ENCODE measurements around the gene AFF1. TPM values are rescaled to one million over a fixed set of nuclear protein-coding genes. Genes with fewer than 3 reads are reported as not detected.

AFF1 gene
- total RNA-seq, 1 donor from 2014 or later = 58.2 TPM

DNA sequence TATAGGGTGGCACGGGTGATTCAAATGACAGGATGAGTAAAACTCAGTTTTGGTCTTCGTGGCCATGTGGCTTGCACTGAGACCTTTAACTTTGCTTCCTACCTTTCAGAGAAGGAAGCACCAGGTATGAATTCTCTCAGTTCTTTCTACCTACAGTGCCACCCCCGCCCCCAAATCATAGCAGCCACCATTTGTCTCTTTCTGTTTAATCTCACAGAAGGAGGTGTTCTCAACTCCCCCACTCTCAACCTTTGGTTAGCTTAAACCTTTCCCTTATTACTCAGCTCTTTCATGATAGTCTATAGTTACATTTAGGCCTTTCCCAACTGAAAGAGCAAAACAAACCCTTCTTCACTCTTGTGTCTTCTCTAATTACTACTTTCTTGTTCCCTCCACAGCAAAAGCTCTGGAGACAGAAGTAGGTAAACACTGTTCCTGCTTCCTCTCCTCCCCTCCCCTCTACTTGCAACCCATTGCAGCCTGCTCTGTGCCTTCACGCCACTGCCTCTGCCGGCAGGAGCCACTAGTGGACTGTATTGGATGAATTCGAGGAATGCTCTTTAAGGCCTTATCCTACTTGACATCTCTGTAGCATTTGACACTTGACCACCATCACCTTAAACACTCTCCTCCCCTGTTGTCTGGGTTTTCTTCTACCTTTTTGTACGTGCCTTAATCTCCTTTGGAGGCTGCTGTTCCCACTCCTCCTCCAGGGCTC is 123.7 kb downstream of the AFF1 start:
- Histone ChIP-seq H3K4me2 (ENCODE audit: low read length) (no peak overlapping the region), H3K4me3 (ENCODE audit: insufficient read depth, low read depth, low read length) (no peak overlapping the region), H3K4me1 (ENCODE audit: insufficient read depth, low read length) (peaks cover 19% of the 10 kb centered on the region), H2AFZ (ENCODE audit: low read depth, low read length) (no peak overlapping the region), H3K27me3 (ENCODE audit: insufficient read depth, low read length) (peaks cover 3% of the 10 kb centered on the region), H3K9me3 (ENCODE audit: insufficient read depth, low read depth, low read length) (no peaks in the 10 kb centered on the region), H3K27ac (ENCODE audit: low read depth, low read length) (no peak overlapping the region), H3K9ac (ENCODE audit: low read length) (no peak overlapping the region), H3K36me3 (ENCODE audit: insufficient read depth, low read length) (no peaks in the 10 kb centered on the region), H4K20me1 (ENCODE audit: insufficient read depth, low read length) (peaks cover 66% of the 10 kb centered on the region), H3K79me2 (ENCODE audit: insufficient read depth, low read length) (no peaks in the 10 kb centered on the region)
- Mint-ChIP-seq H3K27ac (ENCODE audit: unreplicated experiment) (peak overlapping the region; percentile 48), H3K9me3 (ENCODE audit: unreplicated experiment) (no peaks in the 10 kb centered on the region), H3K36me3 (ENCODE audit: low read depth, unreplicated experiment) (peaks cover 5% of the 10 kb centered on the region), H3K4me1 (ENCODE audit: low read depth, unreplicated experiment) (peaks cover 41% of the 10 kb centered on the region), H3K27me3 (ENCODE audit: low read depth, unreplicated experiment) (no peaks in the 10 kb centered on the region), H3K4me3 (ENCODE audit: unreplicated experiment) (no peak overlapping the region)
- DNase-seq (ENCODE audit: low read depth) = no peak
- no peak for FAIRE-seq
- TF ChIP-seq, protein P1, sequence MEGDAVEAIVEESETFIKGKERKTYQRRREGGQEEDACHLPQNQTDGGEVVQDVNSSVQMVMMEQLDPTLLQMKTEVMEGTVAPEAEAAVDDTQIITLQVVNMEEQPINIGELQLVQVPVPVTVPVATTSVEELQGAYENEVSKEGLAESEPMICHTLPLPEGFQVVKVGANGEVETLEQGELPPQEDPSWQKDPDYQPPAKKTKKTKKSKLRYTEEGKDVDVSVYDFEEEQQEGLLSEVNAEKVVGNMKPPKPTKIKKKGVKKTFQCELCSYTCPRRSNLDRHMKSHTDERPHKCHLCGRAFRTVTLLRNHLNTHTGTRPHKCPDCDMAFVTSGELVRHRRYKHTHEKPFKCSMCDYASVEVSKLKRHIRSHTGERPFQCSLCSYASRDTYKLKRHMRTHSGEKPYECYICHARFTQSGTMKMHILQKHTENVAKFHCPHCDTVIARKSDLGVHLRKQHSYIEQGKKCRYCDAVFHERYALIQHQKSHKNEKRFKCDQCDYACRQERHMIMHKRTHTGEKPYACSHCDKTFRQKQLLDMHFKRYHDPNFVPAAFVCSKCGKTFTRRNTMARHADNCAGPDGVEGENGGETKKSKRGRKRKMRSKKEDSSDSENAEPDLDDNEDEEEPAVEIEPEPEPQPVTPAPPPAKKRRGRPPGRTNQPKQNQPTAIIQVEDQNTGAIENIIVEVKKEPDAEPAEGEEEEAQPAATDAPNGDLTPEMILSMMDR (IDR thresholded peaks at IDR 0.05; ENCODE audit: insufficient read depth, low read depth, low read length) = no peak
- TF ChIP-seq EZH2 (IDR thresholded peaks at IDR 0.05; ENCODE audit: insufficient read depth, low read length) = no peak

DNA sequence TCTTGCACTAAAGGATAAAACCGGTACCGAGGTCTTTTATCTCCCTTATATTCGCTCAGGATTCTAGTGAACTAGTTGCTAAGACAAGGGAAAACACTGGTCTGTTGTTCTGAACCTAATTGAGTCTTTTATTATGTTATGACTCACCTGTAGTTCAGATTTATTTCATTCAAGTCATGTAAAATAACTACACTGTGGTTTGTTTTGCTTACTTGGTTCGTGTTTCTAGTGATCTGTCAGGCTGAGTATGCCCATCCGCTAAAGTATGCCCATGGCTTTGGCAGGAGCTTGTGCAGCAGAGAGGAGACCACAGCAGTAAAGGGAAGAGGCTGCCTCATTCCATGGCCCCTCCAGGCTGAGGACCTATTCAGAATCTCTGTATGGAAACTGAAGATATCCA is 126.1 kb downstream of the AFF1 start:
- Histone ChIP-seq H3K9me3 (ENCODE audit: insufficient read depth, low read depth, low read length) (no peaks in the 10 kb centered on the region), H3K79me2 (ENCODE audit: insufficient read depth, low read length) (no peaks in the 10 kb centered on the region), H4K20me1 (ENCODE audit: insufficient read depth, low read length) (peaks cover 46% of the 10 kb centered on the region), H2AFZ (ENCODE audit: low read depth, low read length) (no peak overlapping the region), H3K9ac (ENCODE audit: low read length) (no peak overlapping the region), H3K36me3 (ENCODE audit: insufficient read depth, low read length) (no peaks in the 10 kb centered on the region), H3K27me3 (ENCODE audit: insufficient read depth, low read length) (peaks cover 3% of the 10 kb centered on the region), H3K4me3 (ENCODE audit: insufficient read depth, low read depth, low read length) (no peak overlapping the region), H3K27ac (ENCODE audit: low read depth, low read length) (peak overlapping the region; percentile 44), H3K4me1 (ENCODE audit: insufficient read depth, low read length) (peaks cover 19% of the 10 kb centered on the region), H3K4me2 (ENCODE audit: low read length) (peak overlapping the region; percentile 67)
- H3K36me3 Mint-ChIP-seq (ENCODE audit: low read depth, unreplicated experiment) = peaks cover 5% of the 10 kb centered on the region
- H3K9me3 Mint-ChIP-seq (ENCODE audit: unreplicated experiment) = no peaks in the 10 kb centered on the region
- TF ChIP-seq, protein P1 (IDR thresholded peaks at IDR 0.05; ENCODE audit: insufficient read depth, low read depth, low read length) = no peak
- TF ChIP-seq EZH2 (IDR thresholded peaks at IDR 0.05; ENCODE audit: insufficient read depth, low read length) = no peak
- H3K27me3 Mint-ChIP-seq (ENCODE audit: low read depth, unreplicated experiment) = no peaks in the 10 kb centered on the region
- peak; percentile 29 for FAIRE-seq
- H3K4me3 Mint-ChIP-seq (ENCODE audit: unreplicated experiment) = peak overlapping the region; percentile 16
- peak; percentile 93 for DNase-seq (ENCODE audit: low read depth)
- H3K27ac Mint-ChIP-seq (ENCODE audit: unreplicated experiment) = peak overlapping the region; percentile 15
- peaks cover 33% of the 10 kb centered on the region for H3K4me1 Mint-ChIP-seq (ENCODE audit: low read depth, unreplicated experiment)

DNA sequence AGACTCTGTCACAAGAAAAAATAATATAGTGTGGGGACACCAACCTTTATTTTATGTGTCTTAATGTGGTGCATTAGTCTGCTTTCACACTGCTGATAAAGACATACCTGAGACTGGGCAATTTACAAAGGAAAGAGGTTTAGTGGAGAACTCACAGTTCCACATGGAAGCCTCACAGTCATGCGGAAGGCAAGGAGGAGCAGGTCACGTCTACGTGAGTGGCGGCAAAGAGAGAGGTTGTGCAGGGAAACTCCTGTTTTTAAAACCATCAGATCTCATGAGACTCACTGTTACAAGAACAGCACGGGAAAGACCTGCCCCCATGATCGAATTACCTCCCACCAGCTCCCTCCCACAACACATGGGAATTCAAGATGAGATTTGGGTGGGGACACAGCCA is 130.2 kb downstream of the AFF1 start:
- DNase-seq (ENCODE audit: low read depth) (no peak), FAIRE-seq (no peak)
- Mint-ChIP-seq H3K4me1 (ENCODE audit: low read depth, unreplicated experiment) (peaks cover 21% of the 10 kb centered on the region), H3K36me3 (ENCODE audit: low read depth, unreplicated experiment) (peaks cover 11% of the 10 kb centered on the region), H3K9me3 (ENCODE audit: unreplicated experiment) (no peaks in the 10 kb centered on the region), H3K27ac (ENCODE audit: unreplicated experiment) (no peak overlapping the region), H3K4me3 (ENCODE audit: unreplicated experiment) (no peak overlapping the region), H3K27me3 (ENCODE audit: low read depth, unreplicated experiment) (no peaks in the 10 kb centered on the region)
- no peak overlapping the region for H3K4me3 ChIP-seq (ENCODE audit: insufficient read depth, low read depth, low read length)
- peaks cover 13% of the 10 kb centered on the region for H3K4me1 ChIP-seq (ENCODE audit: insufficient read depth, low read length)
- no peak overlapping the region for H2AFZ ChIP-seq (ENCODE audit: low read depth, low read length)
- H3K27ac ChIP-seq (ENCODE audit: low read depth, low read length) = no peak overlapping the region
- H3K79me2 ChIP-seq (ENCODE audit: insufficient read depth, low read length) = no peaks in the 10 kb centered on the region
- peaks cover 48% of the 10 kb centered on the region for H4K20me1 ChIP-seq (ENCODE audit: insufficient read depth, low read length)
- H3K36me3 ChIP-seq (ENCODE audit: insufficient read depth, low read length) = no peaks in the 10 kb centered on the region
- H3K9ac ChIP-seq (ENCODE audit: low read length) = no peak overlapping the region
- H3K4me2 ChIP-seq (ENCODE audit: low read length) = no peak overlapping the region
- no peaks in the 10 kb centered on the region for H3K27me3 ChIP-seq (ENCODE audit: insufficient read depth, low read length)
- no peaks in the 10 kb centered on the region for H3K9me3 ChIP-seq (ENCODE audit: insufficient read depth, low read depth, low read length)
- TF ChIP-seq EZH2 (IDR thresholded peaks at IDR 0.05; ENCODE audit: insufficient read depth, low read length) = no peak
- TF ChIP-seq, protein P1 (IDR thresholded peaks at IDR 0.05; ENCODE audit: insufficient read depth, low read depth, low read length) = no peak
